DMS53 treated with DMSO at 0.1 percent for 48 hours (cell line): Measurements from ENCODE around the gene GLCE.

Experiments used
- DNase-seq: peaks from one replicate; lab custom pipeline; 2025; ENCODE audit not compliant: unreplicated experiment; lab: John Stamatoyannopoulos, UW

Gene GLCE

GRCh38 chr15:69315402-69316110 lies 155.1 kb downstream of the GLCE start:
- no peak for DNase-seq

GRCh38 chr15:69316291-69316690 lies 155.9 kb downstream of the GLCE start:
- no peak for DNase-seq

- DNase-seq = no peak
Observed at GRCh38 chr15:69317392-69317841, 157.0 kb downstream of the GLCE start.

- DNase-seq = no peak
Observed at GRCh38 chr15:69318033-69318432, 157.6 kb downstream of the GLCE start.

GRCh38 chr15:69319384-69320375 lies 159.2 kb downstream of the GLCE start:
- no peak for DNase-seq

GRCh38 chr15:69320977-69321554 lies 160.6 kb downstream of the GLCE start:
- DNase-seq = no peak
